KBM-7 (cell line): ENCODE data around the gene SLC26A11.
A peak's percentile ranks its signal among the peaks of the same experiment; 100 is the strongest.
"Not testable (repeated sequence)": the region's sequence is repeated elsewhere in the genome, so short reads cannot be mapped to it uniquely, and the experiment has no call there.

Source experiments
- DNase-seq: peaks from one replicate; pipeline ENCODE4 v3.0.0-alpha.2; 2015
- in situ Hi-C: fragments of 300-500 bp; cut with MboI; formaldehyde crosslinking; loops from 2 replicates; pipeline ENCODE4 v1.14.3; 2020; ENCODE audit warnings: low sequenced_read_pairs, low pct_unique_long_range_greater_than_20kb, mixed read lengths

SLC26A11 gene

DNA sequence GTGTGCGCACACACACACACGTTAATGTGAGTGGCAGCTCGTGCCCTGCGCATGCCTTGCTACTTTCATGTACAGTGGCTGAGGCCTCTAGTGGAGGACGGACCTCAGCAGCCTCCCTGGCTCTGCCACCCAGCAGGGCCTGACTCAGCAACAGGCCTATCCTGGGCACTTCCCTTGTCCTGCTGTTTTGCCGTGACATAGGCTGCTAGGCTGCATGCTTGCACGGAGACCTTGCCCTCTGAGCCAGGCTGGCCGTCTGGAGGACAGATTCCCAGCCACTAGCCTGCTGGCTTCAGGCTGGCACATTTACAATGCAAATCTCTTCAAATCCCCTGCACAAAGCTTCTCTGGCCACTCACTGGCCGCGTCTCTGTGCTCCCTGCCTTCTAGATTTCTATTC lies 49.9 kb downstream of the SLC26A11 start:
- no peak for DNase-seq
- in situ Hi-C loops = no loop called here

DNA sequence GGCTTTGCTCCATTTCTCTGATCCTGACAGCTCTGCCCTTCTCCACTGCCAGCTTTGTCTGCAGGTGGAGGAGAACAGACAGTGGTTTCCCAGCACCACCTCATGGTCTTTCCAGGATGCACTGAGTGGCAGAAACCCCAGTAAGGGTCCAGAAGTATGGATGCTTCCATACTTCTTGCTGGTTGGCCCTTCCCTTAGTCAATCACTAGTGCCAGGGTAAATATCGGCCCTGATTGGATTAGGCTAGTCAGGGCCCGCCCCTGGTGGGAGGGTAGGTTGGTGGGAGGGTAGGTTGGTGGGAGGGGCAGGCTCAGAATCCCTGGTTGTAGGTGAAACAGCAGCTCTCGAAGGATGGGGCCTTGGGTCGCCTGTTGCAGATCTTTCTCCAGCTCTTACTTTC lies 50.6 kb downstream of the SLC26A11 start:
- in situ Hi-C loops = no loop called here
- DNase-seq = peak; percentile 17

DNA sequence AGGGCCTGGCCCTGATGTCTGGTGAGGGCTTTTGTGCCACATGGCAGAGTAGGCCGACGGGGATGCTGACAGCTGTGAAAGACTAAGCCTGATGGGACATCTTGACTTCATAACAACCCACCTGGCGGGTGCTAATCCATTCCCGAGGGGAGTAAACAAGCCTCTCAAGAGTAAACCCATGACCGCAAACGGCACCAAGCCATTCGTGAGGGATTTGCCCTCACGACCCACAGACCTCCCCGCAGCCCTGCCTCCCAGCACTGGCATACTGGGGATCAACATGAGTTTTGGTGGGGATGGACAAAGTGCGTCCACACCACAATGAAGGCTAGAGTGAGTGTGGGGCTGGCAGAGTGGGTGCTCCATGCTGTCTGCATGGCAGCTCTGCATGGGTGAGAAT lies 52.1 kb downstream of the SLC26A11 start:
- no peak for DNase-seq
- in situ Hi-C loops = no loop called here

DNA sequence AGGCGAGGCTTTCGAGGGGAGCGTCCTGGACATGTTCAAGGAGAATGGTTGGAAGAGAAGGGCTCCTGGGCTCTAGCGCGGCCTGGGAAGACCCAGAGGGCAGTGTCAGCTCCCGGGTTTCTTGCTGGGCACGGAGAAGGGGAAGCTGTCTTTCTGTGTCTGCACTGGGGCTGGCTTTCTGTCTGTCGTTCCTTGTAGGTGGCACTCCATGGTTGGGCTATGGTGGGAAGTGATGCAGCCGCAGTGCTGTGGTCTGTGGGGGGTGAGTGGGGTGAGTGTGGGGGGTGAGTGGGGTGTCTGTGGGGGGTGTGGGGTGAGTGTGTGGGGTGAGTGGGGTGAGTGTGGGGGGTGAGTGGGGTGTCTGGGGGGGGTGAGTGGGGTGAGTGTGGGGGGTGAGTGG lies 54.1 kb downstream of the SLC26A11 start:
- no peak for DNase-seq
- in situ Hi-C loops = no loop called here

DNA sequence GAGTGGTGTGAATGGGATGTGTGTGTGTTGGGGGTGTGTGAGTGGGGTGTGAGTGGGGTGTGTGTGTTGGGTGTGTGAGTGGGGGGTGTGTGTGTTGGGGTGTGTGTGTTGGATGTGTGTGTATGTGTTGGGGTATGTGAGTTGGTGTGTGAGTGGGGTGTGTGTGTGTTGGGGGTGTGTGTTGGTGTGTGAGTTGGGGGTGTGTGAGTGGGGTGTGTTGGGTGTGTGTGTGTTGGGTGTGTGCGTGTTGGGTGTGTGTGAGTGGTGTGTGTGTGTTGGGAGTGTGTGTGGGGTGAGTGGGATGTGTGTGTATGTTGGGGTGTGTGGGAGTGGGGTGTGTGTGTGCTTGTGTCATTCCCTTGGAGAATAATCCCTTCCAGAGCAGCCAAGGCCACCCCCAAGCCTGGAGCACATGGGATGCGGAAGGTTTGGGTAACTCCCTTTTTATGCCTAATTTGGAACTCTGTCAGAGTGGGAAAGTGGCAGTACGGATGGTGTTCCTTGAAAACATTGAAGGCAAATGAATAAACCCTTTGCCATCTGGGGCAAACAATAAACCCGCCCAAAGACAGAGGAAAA lies 54.7 kb downstream of the SLC26A11 start:
- in situ Hi-C loops = no loop called here
- DNase-seq = no peak

DNA sequence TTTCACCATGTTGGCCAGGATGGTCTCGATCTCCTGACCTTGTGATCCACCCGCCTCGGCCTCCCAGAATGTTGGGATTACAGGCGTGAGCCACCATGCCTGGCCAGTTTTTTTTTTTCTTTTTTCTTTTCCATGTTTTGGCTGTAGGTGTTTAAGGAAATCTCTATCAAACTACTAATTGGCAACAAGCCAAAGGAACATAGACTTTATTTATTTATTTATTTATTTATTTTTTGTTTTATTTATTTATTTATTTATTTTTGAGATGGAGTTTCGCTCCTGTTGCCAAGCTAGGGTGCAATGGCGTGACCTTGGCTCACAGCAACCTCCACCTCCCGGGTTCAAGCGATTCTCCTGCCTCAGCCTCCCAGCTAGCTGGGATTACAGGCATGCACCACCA lies 55.6 kb downstream of the SLC26A11 start:
- DNase-seq, in situ Hi-C loops: not testable (repeated sequence)

DNA sequence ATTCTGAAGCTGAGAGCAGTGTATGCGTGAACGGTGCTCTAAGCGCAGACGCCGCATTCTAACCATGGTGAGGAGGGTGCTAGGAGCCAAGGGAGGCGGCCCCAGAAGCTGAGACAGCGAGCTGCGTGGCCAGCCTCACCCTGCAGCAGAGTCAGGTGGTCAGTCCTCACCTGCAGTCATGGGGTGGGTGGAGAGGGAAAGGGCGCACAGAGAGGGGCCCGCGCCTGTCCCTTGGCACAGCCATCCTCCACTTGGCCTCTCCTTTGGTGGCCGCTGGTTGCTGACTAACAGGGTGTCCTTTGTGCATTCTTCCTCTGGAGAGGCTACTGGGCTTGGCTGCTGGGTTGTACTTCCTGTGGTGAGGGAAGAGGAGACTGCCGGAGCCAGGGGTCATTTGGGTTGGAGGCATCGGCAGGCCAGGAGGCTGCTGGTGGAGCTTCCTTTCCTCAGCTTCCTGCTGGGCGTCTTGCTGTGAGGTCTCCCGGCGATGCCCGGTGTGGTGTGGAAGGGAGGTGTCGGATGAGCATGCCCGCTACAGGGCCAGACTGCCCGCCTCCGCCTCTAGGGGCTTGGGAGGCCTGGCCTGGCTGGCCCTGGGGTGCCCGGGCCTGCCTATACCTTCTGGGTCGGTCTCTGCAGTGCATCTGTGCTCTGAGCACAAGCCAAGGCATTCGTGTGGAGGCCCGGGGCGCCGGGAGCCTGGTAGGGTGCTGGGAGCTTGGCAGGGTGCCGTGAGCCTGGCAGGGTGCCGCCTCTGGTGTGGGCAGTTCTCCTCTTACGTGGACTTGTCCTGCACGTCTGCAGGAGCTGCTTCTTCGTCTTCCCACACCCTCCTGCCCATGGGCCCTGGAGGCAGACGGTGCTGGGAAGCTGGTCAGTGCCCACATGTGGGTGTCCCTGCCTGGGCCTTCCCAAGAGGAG lies 57.8 kb downstream of the SLC26A11 start:
- no peak for DNase-seq
- in situ Hi-C loops = no loop called here

DNA sequence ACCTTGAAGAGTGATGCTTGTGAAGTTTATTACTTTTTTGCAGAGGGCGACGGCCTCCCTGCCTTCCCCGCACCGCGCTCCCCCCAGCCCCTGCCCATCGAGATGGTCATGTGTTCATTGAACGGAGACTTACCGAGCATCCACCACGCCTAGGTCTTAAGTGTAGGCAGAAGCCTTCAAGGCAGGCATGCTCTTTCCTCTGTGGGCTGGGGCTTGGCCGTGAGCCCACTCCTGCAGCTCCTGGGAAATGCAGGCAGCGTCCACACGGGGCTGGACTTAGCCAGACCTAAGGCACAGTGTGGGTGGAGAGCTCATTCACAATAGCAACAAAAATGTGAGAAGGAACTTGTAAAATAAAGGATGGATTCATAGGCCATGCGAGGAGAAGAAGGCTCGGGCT lies 59.7 kb downstream of the SLC26A11 start:
- DNase-seq = no peak
- in situ Hi-C loops = no loop called here

DNA sequence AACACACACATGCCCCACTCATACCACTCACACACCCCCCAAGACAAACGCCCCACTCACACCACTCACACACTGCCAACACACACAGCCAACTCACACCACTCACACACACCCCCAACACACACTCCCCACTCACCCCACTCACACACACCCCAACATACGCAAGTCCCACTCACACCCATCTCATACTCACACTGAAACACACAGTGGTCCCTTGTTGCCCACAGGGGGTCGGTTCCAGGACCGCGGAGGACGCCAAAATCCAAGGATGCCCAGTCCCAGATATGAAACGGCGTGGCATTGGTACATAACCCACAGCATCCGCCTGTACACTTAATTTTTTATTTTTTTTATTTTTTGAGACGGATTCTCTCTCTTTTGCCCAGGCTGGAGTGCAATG lies 61.3 kb downstream of the SLC26A11 start:
- in situ Hi-C loops = no loop called here
- DNase-seq = no peak

DNA sequence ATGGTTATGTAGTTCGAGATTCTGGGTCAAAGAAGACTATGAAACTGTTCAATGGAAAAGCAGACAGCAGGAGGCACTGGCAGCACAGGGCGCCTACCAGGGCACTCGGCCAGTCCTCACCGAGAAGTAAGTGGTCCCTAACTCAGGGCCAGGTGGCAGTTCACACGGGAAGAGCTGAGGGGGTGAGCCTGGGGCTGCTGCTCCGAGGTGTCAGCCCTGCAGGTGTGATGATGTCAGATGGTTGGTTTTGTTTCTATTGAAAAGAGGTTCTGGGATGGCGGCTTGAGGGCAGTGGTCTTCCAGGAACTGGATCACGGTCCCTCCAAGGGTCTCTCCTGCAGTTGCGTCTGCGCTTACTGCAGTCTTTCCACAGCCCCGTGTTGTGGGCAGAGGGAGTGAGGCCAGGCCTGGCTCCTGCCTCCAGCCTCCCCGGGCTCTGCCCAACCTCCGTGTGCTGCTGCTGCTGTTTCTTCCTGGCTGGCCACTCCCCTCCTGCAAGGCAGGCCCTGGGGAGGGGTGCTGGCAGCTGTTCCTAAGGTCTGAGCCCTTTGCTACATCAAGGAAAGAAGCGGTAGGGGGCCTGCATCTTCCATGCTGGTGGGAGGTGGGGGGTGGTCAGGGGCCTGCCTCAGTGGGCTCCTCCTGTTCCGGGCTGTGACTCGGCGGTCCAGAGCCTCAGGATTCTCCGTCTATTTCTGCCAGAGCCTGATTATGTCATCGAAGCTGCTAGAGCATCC lies 63.1 kb downstream of the SLC26A11 start:
- DNase-seq = no peak
- in situ Hi-C loops = no loop called here

DNA sequence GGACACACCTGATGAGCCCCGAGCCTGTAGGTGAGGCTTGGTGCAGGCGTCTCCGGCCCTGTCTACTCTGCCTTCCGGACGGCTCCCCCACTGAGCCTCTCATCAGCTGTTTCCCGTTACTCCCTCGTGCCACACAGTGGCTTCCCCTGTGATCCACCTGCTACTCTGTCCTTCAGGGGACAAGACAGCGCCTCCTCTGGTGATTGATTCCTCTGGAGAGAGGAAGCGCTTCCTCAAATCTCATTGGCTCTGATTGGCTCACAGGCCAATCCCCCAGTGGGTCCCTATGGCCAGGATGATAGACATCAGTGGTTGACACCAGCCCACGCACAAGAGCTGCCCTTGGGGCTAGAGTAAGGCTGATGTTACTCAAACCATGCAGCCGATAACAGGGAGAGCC lies 64.4 kb downstream of the SLC26A11 start:
- peak; percentile 62 for DNase-seq
- in situ Hi-C loops = no loop called here

DNA sequence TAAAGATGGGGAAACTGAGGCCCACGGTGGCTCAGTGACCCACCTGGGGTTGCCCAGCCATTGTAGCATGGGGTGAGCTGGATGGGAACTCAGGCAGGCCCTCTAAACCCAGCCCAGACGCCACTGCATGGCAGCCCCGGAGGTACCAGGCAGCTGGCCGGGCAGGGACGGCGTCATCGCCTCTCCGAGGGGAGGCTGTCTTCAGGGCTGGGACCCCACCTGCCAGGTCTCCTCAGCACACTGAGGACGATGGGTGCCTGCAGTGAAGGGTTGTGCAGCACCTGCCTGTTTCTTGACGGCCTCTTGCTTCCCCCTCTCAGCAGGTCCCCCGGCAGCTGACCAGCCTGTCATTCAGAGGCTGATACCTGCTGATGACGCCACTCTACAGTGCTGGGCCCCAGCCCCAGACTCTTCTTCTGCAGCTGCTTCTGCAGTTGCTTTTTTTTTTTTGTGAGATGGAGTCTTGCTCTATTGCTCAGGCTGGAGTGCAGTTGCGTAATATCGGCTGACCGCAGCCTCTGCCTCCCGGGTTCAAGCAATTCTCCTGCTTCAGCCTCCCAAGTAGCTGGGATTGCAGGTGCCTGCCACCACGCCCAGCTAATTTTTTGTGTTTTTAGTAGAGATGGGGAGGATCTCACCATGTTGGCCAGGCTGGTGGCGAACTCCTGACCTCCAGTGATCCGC lies 65.2 kb downstream of the SLC26A11 start:
- in situ Hi-C loops = no loop called here
- no peak for DNase-seq

DNA sequence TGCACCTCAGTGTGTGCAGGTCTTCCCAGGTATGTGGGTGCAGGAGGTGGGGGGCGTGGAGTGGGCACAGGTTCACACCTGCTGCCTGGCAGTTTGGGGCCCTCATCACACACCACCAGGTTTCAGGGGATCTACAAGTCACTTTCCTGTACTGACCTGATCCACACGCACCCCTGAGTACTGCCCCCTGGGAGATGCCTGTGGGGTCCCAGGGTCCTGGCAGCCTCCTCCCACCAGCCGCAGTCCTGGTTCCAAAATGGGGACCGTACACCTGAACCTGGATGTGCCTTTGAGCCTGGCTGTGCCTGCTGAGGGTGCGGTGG lies 66.4 kb downstream of the SLC26A11 start:
- no peak for DNase-seq
- in situ Hi-C loops = no loop called here

DNA sequence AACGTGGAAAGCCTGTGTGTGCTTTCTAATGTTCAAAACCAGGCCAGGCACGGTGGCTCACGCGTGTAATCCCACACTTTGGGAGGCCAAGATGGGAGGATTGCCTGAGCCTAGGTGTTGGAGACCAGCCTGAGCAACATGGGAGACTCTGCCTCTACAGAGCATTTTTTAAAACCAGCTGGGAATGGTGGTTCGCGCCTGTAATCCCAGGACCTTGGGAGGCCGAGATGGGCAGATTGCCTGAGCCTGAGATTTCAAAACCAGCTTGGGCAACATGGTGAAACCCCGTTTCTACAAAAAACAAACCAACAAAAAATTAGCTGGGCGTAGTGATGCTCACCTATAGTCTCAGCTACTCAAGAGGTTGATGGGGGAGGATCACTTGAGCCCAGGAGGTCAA lies 66.8 kb downstream of the SLC26A11 start:
- in situ Hi-C loops = no loop called here
- DNase-seq = no peak

DNA sequence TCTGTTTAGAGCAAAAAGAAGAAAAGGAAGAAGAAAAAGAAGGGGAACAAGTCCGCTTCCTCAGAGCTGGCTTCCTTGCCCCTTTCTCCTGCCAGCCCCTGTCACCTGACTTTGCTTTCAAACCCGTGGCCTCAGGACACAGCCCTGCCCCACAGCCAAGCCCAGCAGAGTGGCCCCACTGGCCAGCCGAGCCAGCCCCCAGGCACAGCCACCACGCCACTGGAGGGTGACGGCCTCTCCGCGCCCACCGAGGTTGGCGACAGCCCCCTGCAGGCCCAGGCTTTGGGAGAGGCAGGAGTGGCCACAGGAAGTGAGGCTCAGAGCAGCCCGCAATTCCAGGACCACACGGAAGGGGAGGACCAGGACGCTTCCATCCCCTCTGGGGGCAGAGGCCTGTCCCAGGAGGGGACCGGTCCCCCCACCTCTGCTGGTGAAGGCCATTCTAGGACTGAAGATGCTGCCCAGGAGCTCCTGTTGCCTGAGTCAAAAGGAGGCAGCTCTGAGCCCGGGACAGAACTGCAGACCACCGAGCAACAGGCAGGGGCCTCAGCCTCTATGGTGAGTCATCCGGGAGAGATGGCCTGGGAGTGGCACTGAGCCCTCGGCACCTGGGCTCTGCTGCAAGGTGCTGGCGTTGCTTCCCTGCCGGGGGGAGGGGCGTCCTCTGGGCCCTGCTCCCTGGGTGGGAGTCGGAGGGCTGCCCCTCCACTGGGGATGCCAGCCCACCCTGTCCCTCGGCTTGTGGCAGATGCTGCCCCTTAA lies 67.8 kb downstream of the SLC26A11 start:
- DNase-seq = no peak
- in situ Hi-C loops = no loop called here

DNA sequence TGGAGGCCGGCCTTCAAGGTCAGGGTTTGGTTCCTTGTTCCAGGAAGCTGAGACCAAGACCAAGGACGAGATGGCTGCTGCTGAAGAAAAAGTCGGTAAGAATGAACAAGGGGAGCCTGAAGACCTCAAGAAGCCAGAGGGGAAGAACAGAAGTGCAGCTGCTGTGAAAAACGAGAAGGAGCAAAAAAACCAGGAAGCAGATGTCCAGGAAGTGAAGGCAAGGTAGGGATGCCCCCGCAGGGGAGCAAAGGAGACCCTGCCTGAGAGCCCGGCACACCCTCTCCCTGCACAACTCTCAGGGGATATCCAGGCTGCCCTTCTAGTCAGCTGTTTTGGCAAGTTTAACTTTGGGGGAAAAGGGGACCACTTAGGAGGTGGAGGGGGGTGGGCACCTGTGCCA lies 69.4 kb downstream of the SLC26A11 start:
- in situ Hi-C loops = no loop called here

DNA sequence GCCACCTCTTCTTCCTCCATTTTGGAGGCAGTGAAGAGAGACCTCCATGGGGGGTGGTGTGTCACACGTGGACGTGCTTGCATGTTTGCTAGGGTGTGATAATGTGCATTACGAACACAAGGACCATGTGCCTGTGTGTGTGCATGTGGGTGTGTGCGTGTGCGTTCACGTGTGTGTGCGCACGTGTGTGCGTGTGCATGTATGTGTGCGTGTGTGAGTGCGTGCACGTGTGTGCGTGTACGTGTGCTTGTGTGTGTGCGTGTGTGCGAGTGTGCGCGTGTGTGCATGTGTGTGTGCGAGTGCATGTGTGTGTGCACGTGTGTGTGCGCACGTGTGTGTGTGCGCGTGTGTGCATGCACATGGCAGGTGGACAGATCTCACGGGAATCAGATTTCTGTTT lies 69.9 kb downstream of the SLC26A11 start:
- in situ Hi-C loops = no loop called here
- no peak for DNase-seq

More for the DNA sequence above, 69.4 kb downstream of the SLC26A11 start:
- peak; percentile 82 for DNase-seq

DNA sequence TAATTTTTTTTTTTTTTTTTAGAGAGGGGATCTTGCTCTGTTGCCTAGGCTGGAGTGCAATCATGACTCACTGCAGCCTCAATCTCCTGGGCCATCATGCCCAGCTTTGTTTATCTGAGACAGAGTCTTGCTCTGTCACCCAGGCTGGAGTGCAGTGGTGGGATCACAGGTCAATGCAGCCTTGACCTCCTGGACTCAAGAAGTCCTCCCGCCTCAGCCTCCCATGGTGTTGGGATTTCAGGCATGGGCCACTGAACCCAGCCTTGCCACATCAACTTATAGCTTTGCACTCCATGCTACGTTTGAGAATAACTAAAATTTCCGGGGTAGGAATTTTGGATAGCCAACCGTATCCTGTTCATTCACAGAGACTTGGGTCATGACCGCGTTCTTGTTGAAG lies 71.0 kb downstream of the SLC26A11 start:
- no peak for DNase-seq
- in situ Hi-C loops = no loop called here
